Astrocyte (in vitro differentiated cells and primary cell): ENCODE data around the gene DACT2. TPM values are rescaled to one million over a fixed set of nuclear protein-coding genes. Genes with fewer than 3 reads are reported as not detected.

Experiments used
- DNase-seq: peaks from one replicate; pipeline ENCODE4 v3.0.0-alpha.2; 2010; ENCODE audit warnings: low read depth
- FAIRE-seq: peaks from 2 replicates; lab custom pipeline; 2011; peaks lifted over from hg19 to GRCh38; lab: Jason Lieb, UNC
- H2AFZ ChIP-seq: 2 replicates; pipeline ENCODE4 v1.6.0; 2012; ENCODE audit warnings: low read depth, low read length, inconsistent platforms
- H3K27ac ChIP-seq: 2 replicates; pipeline ENCODE4 v1.5.1; 2011; ENCODE audit warnings: low read depth, low read length, inconsistent platforms
- H3K27me3 ChIP-seq: 2 replicates; pipeline ENCODE4 v1.6.0; 2011; ENCODE audit warnings: low read length, inconsistent platforms; ENCODE audit not compliant: insufficient read depth
- H3K36me3 ChIP-seq: 2 replicates; pipeline ENCODE4 v1.5.1; 2011; ENCODE audit warnings: low read length, inconsistent platforms; ENCODE audit not compliant: insufficient read depth
- H3K4me1 ChIP-seq: 2 replicates; pipeline ENCODE4 v1.5.1; 2011; ENCODE audit warnings: low read length, inconsistent platforms; ENCODE audit not compliant: insufficient read depth
- H3K4me2 ChIP-seq: 2 replicates; pipeline ENCODE4 v1.6.0; 2012; ENCODE audit warnings: low read length, inconsistent platforms
- H3K4me3 ChIP-seq: 2 replicates; pipeline ENCODE4 v1.5.1; 2011; ENCODE audit warnings: low read depth, mild to moderate bottlenecking, low read length, inconsistent platforms; ENCODE audit not compliant: insufficient read depth
- H3K79me2 ChIP-seq: 2 replicates; pipeline ENCODE4 v1.6.0; 2012; ENCODE audit warnings: mild to moderate bottlenecking, low read length, inconsistent platforms; ENCODE audit not compliant: insufficient read depth
- H3K9ac ChIP-seq: 2 replicates; pipeline ENCODE4 v1.6.0; 2012; ENCODE audit warnings: mild to moderate bottlenecking, low read length, inconsistent platforms
- H3K9me3 ChIP-seq: 2 replicates; pipeline ENCODE4 v1.5.1; 2012; ENCODE audit warnings: low read depth, mild to moderate bottlenecking, low read length, inconsistent platforms; ENCODE audit not compliant: insufficient read depth
- H4K20me1 ChIP-seq: 2 replicates; pipeline ENCODE4 v1.6.0; 2012; ENCODE audit warnings: low read length, inconsistent platforms; ENCODE audit not compliant: insufficient read depth
- H3K27ac Mint-ChIP-seq: one replicate; pipeline ENCODE4 v1.8.0; 2021; ENCODE audit warnings: mild to moderate bottlenecking, mixed read lengths; ENCODE audit not compliant: unreplicated experiment
- H3K27me3 Mint-ChIP-seq: one replicate; pipeline ENCODE4 v1.8.0; 2021; ENCODE audit warnings: low read depth, mixed read lengths; ENCODE audit not compliant: unreplicated experiment
- H3K36me3 Mint-ChIP-seq: one replicate; pipeline ENCODE4 v1.8.0; 2021; ENCODE audit warnings: low read depth, mixed read lengths; ENCODE audit not compliant: unreplicated experiment
- H3K4me1 Mint-ChIP-seq: one replicate; pipeline ENCODE4 v1.8.0; 2021; ENCODE audit warnings: low read depth, mixed read lengths; ENCODE audit not compliant: unreplicated experiment
- H3K4me3 Mint-ChIP-seq: one replicate; pipeline ENCODE4 v1.8.0; 2021; ENCODE audit warnings: mild to moderate bottlenecking, moderate library complexity, mixed read lengths; ENCODE audit not compliant: unreplicated experiment
- H3K9me3 Mint-ChIP-seq: one replicate; pipeline ENCODE4 v1.8.0; 2021; ENCODE audit warnings: mild to moderate bottlenecking, mixed read lengths; ENCODE audit not compliant: unreplicated experiment
- CTCF ChIP-seq: IDR thresholded peaks from 2 replicates; pipeline ENCODE4 v1.5.1; 2011; ENCODE audit warnings: low read depth, mild to moderate bottlenecking, inconsistent platforms, low read length, moderate library complexity; ENCODE audit not compliant: insufficient read depth
- EZH2 ChIP-seq: IDR thresholded peaks from 2 replicates; pipeline ENCODE4 v1.6.1; 2012; ENCODE audit warnings: mild to moderate bottlenecking, low read length, inconsistent platforms; ENCODE audit not compliant: insufficient read depth
- total RNA-seq: library from RNA; stranded (reverse); gene quantifications from 2 replicates; pipeline ENCODE4 v1.2.1, GENCODE V29; 2021

The DACT2 gene
- total RNA-seq, 1 donor from 2014 or later = 0.20 TPM

DNA sequence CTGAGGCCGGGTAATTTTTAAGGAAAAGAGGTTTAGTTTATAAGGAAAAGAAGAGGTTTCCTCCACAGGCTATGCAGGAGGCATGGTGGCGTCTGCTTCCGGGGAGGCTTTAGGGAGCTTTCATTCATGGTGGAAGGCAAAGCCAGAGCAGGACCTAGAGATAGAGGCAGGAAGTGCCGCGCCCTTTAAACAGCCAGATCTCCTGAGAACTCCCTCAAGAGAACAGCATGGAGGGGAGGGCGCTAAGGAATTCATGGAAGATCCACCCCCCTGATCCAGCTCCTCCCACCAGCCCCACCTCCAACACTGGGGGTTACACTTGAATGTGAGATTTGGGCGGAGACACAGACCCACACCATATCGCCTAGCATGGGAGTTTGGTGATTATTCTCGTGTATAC is 13.9 kb upstream of the DACT2 start:
- no peak overlapping the region for H3K9ac ChIP-seq
- Mint-ChIP-seq H3K4me3 (no peak overlapping the region), H3K27ac (no peak overlapping the region), H3K4me1 (no peaks in the 10 kb centered on the region), H3K36me3 (no peaks in the 10 kb centered on the region), H3K27me3 (peaks cover 21% of the 10 kb centered on the region), H3K9me3 (peaks cover 2% of the 10 kb centered on the region)
- H3K4me1 ChIP-seq = no peaks in the 10 kb centered on the region
- FAIRE-seq (no peak), DNase-seq (no peak)
- H3K27me3 ChIP-seq = peaks cover 2% of the 10 kb centered on the region
- H4K20me1 ChIP-seq = no peaks in the 10 kb centered on the region
- H3K9me3 ChIP-seq = no peaks in the 10 kb centered on the region
- no peak overlapping the region for H3K27ac ChIP-seq
- no peak for TF ChIP-seq CTCF
- no peak for TF ChIP-seq EZH2
- H3K36me3 ChIP-seq = no peaks in the 10 kb centered on the region
- H3K79me2 ChIP-seq = no peaks in the 10 kb centered on the region
- no peak overlapping the region for H3K4me3 ChIP-seq
- H2AFZ ChIP-seq = no peak overlapping the region
- no peak overlapping the region for H3K4me2 ChIP-seq

DNA sequence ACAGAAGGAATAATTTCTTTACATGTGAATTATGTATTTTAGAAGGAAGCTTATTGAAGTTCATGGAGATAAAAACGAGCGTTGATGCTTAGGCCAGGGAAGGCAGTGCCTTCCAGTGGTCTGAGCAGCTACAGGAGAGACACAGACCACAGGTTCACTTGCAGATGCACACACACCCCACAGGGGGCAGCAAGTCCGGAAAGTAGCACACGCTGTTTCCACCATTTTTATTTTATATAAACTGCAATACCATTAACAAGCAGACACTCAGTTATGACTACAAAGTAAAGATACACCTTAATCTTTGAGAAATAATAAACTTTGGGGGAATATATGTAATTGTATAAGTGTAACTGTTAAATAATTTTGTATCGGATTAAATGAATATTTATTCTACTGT is 13.5 kb upstream of the DACT2 start:
- no peak overlapping the region for H3K4me2 ChIP-seq
- TF ChIP-seq EZH2 = no peak
- no peak for TF ChIP-seq CTCF
- H3K27ac Mint-ChIP-seq = no peak overlapping the region
- no peaks in the 10 kb centered on the region for H3K36me3 ChIP-seq
- no peaks in the 10 kb centered on the region for H3K4me1 ChIP-seq
- DNase-seq = no peak
- H3K9ac ChIP-seq = no peak overlapping the region
- no peak overlapping the region for H3K4me3 ChIP-seq
- H3K9me3 Mint-ChIP-seq = peaks cover 2% of the 10 kb centered on the region
- no peaks in the 10 kb centered on the region for H3K79me2 ChIP-seq
- no peak overlapping the region for H3K27ac ChIP-seq
- peaks cover 21% of the 10 kb centered on the region for H3K27me3 Mint-ChIP-seq
- no peaks in the 10 kb centered on the region for H3K4me1 Mint-ChIP-seq
- FAIRE-seq = no peak
- H2AFZ ChIP-seq = no peak overlapping the region
- H3K4me3 Mint-ChIP-seq = no peak overlapping the region
- peaks cover 2% of the 10 kb centered on the region for H3K27me3 ChIP-seq
- no peaks in the 10 kb centered on the region for H3K36me3 Mint-ChIP-seq
- no peaks in the 10 kb centered on the region for H4K20me1 ChIP-seq
- no peaks in the 10 kb centered on the region for H3K9me3 ChIP-seq

DNA sequence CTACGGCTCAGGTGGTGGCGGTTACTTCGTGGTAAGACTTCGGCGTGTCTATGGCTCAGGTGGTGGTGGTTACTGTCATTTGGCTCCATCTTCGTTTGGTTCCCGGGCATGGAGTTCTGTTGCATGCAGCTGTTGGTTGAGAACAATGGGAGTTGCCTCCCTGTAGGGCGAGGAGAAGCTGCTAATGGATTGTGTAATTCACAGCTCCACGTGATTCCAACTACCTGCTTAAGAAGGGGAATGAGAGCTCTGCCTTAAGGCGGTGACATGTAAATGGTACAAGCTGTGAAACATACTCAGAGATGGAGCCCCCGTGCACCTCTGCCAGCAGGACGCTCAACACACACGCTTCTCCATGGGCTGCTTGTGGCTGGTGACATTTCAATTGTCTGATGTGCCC is 12.4 kb upstream of the DACT2 start:
- no peak overlapping the region for H3K4me3 Mint-ChIP-seq
- no peak overlapping the region for H3K4me2 ChIP-seq
- H3K4me1 ChIP-seq = no peaks in the 10 kb centered on the region
- H3K4me3 ChIP-seq = no peak overlapping the region
- FAIRE-seq (no peak), DNase-seq (no peak)
- no peaks in the 10 kb centered on the region for H3K79me2 ChIP-seq
- peaks cover 2% of the 10 kb centered on the region for H3K9me3 Mint-ChIP-seq
- no peak overlapping the region for H3K27ac Mint-ChIP-seq
- no peak overlapping the region for H3K27ac ChIP-seq
- no peak for TF ChIP-seq CTCF
- TF ChIP-seq EZH2 = no peak
- no peak overlapping the region for H3K9ac ChIP-seq
- no peaks in the 10 kb centered on the region for H3K36me3 Mint-ChIP-seq
- peaks cover 21% of the 10 kb centered on the region for H3K27me3 Mint-ChIP-seq
- H3K27me3 ChIP-seq = peaks cover 2% of the 10 kb centered on the region
- no peaks in the 10 kb centered on the region for H3K36me3 ChIP-seq
- H3K9me3 ChIP-seq = no peaks in the 10 kb centered on the region
- H4K20me1 ChIP-seq = no peaks in the 10 kb centered on the region
- no peak overlapping the region for H2AFZ ChIP-seq
- H3K4me1 Mint-ChIP-seq = no peaks in the 10 kb centered on the region
